NCI-H1417 (cell line): ENCODE results near the gene MLLT10.
A peak's percentile ranks its signal among the peaks of the same experiment; 100 is the strongest.
"Not testable (repeated sequence)": the region's sequence is repeated elsewhere in the genome, so short reads cannot be mapped to it uniquely, and the experiment has no call there.

Source experiments
- DNase-seq, 3 experiments: peaks; one replicate each; lab custom pipeline; 2025; lab: John Stamatoyannopoulos, UW

MLLT10 gene

GRCh38 chr10:21700474-21700873 lies 166.4 kb downstream of the MLLT10 start:
- DNase-seq = peak in 2 of 3 experiments; percentile 1 to 2

- DNase-seq = no peak
These were observed 168.6 kb downstream of the MLLT10 start for GRCh38 chr10:21702633-21703111.

DNA sequence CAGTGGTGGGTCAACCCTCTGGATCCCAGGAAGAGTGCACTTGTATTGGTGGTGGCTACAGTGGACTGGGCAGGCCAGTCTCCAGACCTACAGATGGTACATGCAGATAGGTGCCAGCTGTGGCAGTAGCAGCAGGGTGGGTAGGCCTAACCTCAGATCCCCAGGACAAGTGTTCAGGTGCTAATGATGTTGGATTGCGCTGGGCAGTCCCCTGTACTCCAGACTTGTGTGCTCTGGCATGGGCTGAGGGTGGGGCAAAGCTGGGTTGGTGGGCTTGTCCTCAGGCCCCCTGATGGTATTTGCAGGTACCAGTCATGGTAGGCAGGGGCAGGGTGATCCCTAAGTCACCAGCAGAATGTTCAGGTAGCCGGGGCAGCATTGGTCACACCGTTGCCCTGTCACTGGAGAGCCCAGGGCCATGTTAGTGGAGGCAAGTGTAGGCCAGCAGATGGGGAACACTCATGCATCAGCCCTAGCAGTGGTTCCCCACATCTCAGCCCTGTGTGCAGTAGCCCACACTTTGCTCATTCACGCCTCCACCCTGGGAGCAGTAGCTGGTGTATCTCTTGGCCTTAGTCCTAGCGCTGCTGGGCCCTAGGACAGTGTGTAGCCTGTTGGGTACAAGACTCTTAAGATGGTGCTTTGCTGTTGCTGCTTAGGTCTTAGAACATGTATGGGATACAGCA lies 171.3 kb downstream of the MLLT10 start:
- no peak for DNase-seq

GRCh38 chr10:21705828-21706176 lies 171.8 kb downstream of the MLLT10 start:
- no peak for DNase-seq

DNA sequence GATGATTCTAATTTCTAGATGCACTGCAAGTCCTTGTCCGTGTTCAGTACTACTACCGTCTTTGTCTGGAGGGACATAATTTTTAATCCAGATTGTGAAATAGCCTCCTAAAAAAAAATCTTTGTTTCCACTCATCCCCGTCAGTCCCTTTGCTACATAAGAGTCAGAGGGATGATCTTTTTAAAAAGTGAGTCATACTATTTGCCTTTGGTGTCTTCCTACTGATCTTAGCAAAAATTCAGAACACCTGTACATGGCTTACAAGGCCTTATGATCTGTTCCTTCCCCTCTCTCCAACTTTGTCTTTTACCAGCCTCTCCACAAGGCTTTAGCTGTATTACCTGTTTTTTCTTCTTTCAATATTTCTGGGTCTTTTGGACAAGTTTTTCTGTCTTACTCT lies 173.5 kb downstream of the MLLT10 start:
- DNase-seq = no peak

GRCh38 chr10:21712975-21713374 lies 178.9 kb downstream of the MLLT10 start:
- DNase-seq = no peak

DNA sequence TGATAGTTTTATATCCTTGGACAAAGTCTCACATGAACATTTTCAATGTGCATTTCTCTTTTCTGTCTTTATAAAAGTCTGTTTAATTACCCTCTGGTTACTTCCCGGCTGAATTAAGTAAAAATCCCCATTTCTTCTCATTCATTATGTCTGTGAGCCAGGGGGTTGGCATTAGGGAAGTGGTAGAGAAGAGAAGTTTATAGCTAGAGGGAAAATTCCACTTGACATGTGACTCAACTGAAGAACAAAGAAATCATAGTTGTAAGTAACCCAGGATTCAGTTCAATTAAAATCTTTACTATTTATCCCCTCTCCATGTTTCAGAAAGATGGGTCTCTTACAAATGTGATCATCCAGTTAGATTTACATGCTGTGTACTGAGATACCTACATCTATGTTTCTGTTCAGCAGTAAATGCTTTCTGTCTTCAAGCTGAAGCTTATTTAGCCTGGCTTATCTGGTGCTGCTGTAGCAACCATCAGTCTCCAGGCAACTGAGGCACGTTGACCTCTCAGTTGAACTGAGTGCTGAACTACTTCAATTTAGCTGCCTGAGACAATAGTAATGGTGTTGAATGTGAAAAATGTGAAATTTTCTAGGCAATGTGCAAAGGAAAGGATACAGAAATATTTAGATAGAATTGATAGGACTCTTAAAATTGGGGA lies 181.6 kb downstream of the MLLT10 start:
- DNase-seq = no peak

DNA sequence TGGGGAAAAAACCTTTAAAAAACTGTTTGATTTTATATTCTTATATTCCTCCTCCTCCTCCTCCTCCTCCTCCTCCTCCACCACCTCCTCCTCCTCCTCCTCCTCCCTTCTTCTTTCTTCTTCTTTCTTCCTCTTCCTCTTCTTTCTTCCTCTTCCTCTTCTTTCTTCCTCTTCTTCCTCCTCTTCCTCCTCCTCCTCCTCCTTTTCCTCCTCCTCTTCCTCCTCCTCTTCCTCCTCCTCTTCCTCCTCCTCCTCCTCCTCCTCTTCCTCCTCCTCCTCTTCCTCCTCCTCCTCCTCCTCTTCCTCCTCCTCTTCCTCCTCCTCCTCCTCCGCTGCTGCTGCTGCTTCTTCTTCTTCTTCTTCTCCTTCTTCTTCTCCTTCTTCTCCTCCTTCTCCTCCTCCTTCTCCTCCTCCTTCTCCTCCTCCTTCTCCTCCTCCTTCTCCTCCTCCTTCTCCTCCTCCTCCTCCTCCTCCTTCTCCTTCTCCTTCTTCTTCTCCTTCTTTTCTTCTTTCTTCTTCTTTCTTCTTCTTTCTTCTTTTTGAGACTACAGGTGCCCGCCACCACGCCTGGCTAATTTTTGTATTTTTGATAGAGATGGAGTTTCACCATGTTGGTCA lies 183.5 kb downstream of the MLLT10 start:
- not testable (repeated sequence) for DNase-seq

DNA sequence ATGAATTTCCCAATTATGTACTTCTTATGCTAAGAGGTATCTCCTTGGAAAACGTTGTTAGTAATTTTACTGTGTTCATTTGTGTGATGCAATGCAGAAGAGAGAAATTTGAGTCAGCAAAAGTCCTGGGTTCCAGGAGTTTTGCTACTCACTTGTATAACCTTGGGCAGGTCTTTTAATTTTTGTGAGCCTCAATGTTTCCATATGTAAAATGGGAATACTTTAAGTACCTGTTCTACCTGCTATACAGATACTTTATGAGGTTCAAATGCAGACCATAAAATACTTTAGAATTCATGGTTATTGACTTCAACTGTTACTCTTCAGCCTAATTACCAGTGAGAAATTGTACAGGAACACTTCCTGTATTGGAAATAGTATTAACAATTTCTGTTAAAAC lies 185.5 kb downstream of the MLLT10 start:
- DNase-seq = no peak

- DNase-seq = peak in 1 of 3 experiments; percentile 28
These were observed 186.1 kb downstream of the MLLT10 start for GRCh38 chr10:21720090-21720489.

- no peak for DNase-seq
These were observed 187.1 kb downstream of the MLLT10 start for GRCh38 chr10:21721000-21721665.

GRCh38 chr10:21722209-21722608 lies 188.2 kb downstream of the MLLT10 start:
- DNase-seq = no peak

DNA sequence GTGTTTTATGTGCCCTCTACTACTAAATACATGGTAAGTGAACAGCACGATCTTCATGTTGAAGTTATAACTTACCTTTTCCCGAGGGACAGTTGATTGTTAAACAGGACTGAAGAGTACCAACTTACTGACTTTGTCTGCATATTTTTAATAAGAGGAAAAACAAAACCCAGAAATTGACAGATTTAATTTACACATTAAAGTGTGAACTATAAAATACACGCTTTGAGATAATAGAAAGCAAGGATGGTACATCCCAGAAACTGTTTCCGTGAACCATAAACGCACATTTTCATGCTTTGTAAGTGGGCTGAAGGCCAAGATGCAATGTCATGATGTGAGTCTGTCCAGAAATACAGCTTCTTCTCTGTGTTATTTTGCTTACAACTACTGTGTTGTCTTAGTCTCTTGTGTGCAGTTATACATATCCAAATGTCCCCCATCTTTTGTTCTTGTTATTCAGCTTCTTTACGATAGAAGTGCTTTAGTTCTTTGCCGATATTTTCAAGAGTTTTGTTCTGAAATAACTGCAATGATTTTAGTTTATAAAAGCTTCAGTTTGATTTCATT lies 190.1 kb downstream of the MLLT10 start:
- DNase-seq = no peak

GRCh38 chr10:21724687-21725367 lies 190.8 kb downstream of the MLLT10 start:
- peak; percentile 78 to 97 (median 95) for DNase-seq

- DNase-seq = no peak
These were observed 192.7 kb downstream of the MLLT10 start for GRCh38 chr10:21726601-21727225.

DNA sequence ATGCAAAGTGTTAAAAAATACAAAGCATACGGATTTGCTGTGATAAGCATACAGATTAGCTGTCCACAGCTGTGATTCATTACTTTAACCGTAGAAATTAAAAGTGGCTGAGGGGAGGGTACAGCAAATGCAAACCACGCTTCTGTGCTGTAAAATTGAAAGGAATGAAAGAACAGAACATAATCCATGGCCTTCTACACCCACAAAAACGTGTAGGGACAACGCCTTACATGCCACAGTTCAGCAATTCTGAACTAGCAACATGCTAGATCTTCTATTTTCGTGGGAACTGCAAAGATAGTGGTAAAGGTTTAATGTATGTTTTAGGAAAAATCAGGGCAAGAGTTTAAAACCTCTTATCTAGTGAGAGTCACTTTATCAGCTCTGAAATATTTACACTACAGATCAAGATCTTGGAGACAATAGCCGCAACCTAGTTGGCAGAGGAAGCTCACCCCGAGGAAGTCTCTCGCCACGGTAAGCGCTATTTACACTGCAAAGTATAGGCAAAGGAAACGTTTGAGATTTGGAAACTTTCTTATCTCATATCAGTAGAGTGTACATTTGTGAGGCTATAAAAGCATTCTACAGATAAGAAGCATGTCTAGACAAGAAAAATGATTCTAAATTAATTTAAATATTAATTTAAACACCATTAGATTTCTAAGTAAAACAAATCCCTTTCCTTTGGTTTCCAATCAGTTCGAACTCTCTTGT lies 193.6 kb downstream of the MLLT10 start:
- no peak for DNase-seq

- DNase-seq = no peak
These were observed 194.6 kb downstream of the MLLT10 start for GRCh38 chr10:21728618-21729017.

DNA sequence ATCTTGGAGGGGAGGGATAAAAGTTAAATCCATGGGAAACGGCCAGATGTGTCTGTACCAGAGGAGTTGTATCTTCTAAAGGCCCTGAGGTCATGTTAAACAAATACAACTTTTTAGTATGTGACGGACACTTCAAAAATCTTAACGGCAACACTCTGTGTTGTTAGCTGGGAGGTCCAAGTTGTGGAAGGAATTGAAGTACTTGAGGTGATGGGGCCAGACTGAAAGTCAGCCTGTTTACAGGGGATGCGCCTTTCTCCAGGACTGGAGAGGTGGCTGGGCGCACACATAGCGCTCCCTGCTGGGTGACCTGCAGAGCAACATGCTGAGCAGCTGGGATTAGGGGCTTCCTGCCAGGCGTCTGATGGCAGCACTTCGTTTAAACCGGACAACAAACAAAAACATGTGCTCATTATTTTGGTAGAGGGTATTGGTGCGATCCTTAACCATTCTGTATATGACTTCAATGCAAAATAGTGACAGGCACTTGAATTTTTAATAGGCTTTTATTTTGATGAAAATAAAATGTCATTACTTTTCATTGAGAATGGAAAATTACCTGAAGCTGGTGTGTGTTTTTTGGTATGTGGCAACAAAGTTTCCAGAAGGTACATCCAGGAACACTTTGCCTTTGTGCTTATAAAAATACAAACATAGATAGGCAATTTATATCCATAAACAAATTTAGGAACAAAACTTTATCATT lies 198.2 kb downstream of the MLLT10 start:
- peak in 2 of 3 experiments; percentile 18 to 50 for DNase-seq

- peak in 1 of 3 experiments; percentile 14 for DNase-seq
These were observed 199.7 kb downstream of the MLLT10 start for GRCh38 chr10:21733710-21734109.

GRCh38 chr10:21737106-21737505 lies 203.1 kb downstream of the MLLT10 start:
- no peak for DNase-seq
